Ecto neural progenitor cell (in vitro differentiated cells): ENCODE data around the gene NT5C1A.
A peak's percentile ranks its signal among the peaks of the same experiment; 100 is the strongest.

Experiments
- DNase-seq: peaks from one replicate; pipeline ENCODE4 v3.0.0-alpha.2; 2018; ENCODE audit warnings: low spot score

NT5C1A gene

GRCh38 chr1:39635205-39635870, 36.6 kb downstream of the NT5C1A start:
- no peak for DNase-seq

GRCh38 chr1:39633422-39633821, 38.5 kb downstream of the NT5C1A start:
- DNase-seq, result no peak

GRCh38 chr1:39632682-39633417, 39.1 kb downstream of the NT5C1A start:
- DNase-seq, result peak; percentile 92

GRCh38 chr1:39632323-39632681, 39.6 kb downstream of the NT5C1A start:
- DNase-seq, result no peak

- no peak for DNase-seq
Measured at GRCh38 chr1:39631361-39632322, 40.3 kb downstream of the NT5C1A start.

GRCh38 chr1:39628807-39629350, 43.0 kb downstream of the NT5C1A start:
- DNase-seq, result no peak

- no peak for DNase-seq
Measured at GRCh38 chr1:39626646-39627045, 45.3 kb downstream of the NT5C1A start.

GRCh38 chr1:39625462-39626273, 46.2 kb downstream of the NT5C1A start:
- DNase-seq, result no peak

GRCh38 chr1:39625009-39625408, 46.9 kb downstream of the NT5C1A start:
- DNase-seq, result no peak

GRCh38 chr1:39623053-39623452, 48.9 kb downstream of the NT5C1A start:
- no peak for DNase-seq

GRCh38 chr1:39622427-39622826, 49.5 kb downstream of the NT5C1A start:
- no peak for DNase-seq

- DNase-seq, result no peak
Measured at GRCh38 chr1:39620659-39621165, 51.2 kb downstream of the NT5C1A start.

- DNase-seq, result no peak
Measured at GRCh38 chr1:39617488-39618049, 54.3 kb downstream of the NT5C1A start.

GRCh38 chr1:39615086-39615673, 56.7 kb downstream of the NT5C1A start:
- DNase-seq, result no peak

GRCh38 chr1:39614488-39614887, 57.4 kb downstream of the NT5C1A start:
- DNase-seq, result no peak

- no peak for DNase-seq
Measured at GRCh38 chr1:39613250-39613649, 58.7 kb downstream of the NT5C1A start.

GRCh38 chr1:39609618-39610331, 62.1 kb downstream of the NT5C1A start:
- DNase-seq, result peak; percentile 90
